GM19438 (cell line): ENCODE data around the gene TRIM10.
"Not testable (repeated sequence)": the region's sequence is repeated elsewhere in the genome, so short reads cannot be mapped to it uniquely, and the experiment has no call there.

ENCODE experiments used
- ATAC-seq: cut with Tn5 transposase; IDR thresholded peaks from one replicate; pipeline ENCODE4 v1.9.1; 2021; ENCODE audit warnings: low read depth; ENCODE audit not compliant: unreplicated experiment

Gene TRIM10

DNA sequence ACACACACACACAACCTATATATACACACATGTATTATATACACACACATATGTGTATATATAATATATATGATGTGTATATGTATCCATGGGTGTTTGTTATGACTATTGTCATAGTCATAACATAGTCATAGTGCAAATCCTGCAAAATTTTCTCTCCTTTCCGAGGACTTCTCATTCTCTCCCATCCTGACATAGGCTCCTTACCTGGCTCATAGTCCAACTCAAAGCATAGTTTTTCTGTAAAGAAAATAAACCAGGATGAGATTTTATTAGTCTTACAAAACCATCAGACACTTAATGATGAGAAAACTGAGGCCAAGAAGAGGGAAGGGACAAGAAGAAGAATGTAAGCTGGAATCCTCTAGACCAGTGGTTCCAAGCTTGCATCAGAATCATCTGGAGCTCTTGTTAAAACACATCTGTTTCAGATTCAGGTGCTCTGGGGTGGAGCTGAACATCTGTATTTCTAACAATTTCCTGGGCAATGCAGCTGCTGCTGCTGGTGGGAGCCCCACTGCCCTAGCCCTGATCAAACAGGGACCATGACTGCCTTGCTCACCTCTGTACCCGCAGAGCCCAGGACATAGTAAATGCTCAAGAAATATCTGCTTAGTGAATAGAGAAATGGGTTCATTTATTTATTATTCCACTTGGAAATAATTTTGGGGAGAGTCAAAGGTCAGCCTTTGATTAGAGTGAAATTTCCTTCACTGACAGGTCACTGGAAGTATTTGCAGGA lies 5.3 kb downstream of the TRIM10 start:
- no peak for ATAC-seq

DNA sequence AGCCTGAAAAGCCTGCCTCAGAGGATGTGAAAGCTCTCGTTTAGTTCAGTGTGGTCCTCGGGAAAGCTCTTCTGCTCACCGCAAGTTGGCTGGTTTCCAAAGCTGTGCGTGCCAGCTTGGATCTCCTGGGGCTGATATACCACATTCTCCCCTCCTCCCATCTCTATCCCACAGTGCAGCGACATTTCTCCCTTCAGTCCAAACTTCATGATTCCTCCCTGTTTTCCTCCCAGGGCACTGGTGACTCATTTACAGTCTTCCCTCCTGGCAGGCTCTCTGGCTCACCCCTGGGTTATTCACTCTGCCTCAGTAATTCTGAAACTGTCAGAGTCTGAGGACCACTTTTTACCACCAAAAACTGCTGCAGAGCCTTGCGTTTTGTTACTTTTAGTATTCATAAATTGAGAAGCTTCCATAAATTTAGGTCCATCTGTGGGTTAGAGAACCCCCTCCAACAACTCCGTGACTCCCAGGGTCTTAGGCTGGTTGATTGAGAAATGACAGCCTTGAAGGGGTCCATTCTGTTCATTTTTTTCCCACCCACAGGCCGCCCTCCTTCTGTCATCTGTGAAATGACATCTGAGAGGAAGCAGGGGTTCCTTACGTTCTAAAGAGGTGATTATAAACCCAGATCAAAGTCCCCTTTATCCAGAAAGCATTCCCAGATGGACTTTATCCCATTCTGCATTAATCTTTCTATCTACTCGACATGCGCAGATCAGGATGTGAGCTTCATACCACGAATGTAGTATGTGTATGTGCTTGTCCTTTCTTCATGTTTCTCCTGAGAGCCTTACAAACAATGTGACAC lies 6.1 kb downstream of the TRIM10 start:
- ATAC-seq, result no peak

GRCh38 chr6:30154061-30154460 lies 7.0 kb downstream of the TRIM10 start:
- no peak for ATAC-seq

DNA sequence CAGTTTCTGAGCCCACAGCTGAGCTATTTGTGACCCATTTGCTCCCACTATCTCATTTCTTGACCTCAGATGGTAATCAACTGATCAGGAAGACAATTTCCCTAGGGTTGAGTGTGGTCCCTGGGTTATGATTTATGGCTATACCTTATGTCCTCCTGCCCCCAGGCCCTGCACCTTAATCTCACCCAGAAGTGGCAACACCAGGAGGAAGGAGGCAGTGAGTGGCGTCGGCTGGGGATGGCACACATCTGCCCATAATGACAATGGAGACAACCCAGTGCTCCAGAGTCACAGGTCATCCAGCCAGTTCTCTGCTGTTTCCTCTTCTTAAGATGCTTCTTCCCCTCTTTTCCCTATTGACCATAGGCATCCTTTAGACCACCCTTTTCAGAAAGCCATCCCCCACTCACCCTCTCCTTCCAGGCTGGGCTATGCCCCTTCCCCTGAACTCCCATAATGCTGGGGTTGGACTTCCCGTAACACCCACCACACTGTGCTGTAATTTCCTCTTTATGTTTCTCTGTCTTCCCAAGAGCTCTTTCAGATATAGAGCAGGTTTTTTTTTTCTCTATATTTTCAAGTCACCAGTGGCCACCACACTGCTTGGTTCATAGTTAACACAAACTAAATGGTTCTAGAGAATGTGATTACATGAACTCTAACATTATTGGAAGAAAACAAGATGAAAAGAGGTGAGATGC lies 8.0 kb downstream of the TRIM10 start:
- no peak for ATAC-seq

- no peak for ATAC-seq
These were observed 8.9 kb downstream of the TRIM10 start for GRCh38 chr6:30152016-30152673.

DNA sequence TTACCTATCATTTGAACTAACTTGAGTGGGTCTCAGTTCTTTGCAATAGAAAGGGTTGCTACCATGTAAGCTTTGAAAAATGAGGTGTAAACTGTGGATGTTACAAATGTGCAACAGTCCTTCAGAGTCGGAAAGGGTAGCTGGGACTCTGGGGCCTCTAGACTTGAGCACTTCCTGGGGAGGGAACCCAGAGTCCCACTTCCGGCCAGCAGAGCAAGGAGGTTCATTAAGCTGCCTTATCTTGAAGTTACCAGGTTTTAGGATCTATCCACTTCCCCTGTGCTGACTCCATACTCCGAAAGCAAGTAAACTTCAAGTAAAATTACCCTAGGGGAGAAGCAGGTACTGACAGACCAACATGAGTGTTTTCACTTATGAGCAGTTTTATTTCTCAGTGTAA lies 9.4 kb downstream of the TRIM10 start:
- no peak for ATAC-seq

- ATAC-seq, result no peak
These were observed 10.2 kb downstream of the TRIM10 start for GRCh38 chr6:30150671-30151395.

DNA sequence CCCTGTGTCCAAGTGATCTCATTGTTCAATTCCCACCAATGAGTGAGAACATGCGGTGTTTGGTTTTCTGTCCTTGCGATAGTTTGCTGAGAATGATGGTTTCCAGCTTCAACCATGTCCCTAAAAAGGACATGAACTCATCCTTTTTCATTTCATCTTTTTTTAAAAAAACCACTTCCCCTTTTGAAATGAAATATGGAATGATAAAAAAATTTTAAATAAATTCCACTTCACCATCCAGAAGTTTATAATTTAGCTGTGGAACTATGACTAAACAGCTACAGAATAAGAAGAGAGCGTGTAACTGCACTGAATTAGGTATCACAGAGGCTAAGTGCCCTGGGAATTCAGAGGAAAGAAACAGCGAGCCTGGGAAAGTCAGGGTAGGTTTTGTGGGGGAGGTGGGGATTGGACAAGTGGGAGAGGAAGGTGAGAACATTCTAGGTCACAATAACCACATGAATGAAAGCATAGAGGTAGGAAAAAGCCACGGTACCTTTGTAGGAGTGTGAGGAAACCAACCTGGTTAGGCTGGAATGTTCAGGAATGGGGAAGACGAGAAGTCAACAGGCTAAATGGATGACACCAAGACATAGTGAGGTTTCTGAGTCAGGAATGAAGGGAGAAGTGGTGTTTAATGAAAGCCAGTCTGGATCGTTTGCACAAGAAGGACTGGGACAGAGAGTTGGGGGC lies 11.0 kb downstream of the TRIM10 start:
- no peak for ATAC-seq

GRCh38 chr6:30149234-30149633 lies 11.8 kb downstream of the TRIM10 start:
- ATAC-seq, result no peak

- ATAC-seq, result no peak
These were observed 13.9 kb downstream of the TRIM10 start for GRCh38 chr6:30147096-30147495.

- no peak for ATAC-seq
These were observed 15.2 kb downstream of the TRIM10 start for GRCh38 chr6:30145818-30146217.

DNA sequence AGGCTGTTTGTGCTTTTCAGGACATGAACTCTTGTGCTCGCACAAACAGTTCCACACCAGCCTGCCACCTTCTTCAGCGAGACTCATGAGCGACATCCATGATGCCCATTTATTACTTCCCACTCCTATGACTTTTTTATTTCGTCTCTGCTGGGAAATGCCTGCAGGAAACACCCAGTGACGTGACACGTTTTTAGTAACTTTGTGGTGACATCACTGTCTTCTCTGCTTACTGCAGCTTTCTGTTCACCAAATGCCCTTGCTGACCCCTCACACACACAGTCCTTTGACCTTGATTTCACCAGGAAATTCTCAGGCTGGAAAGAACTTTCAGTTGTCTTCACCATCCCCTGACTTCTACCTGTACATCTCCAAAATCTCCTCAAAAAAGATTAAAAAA lies 16.2 kb downstream of the TRIM10 start:
- ATAC-seq, result no peak

DNA sequence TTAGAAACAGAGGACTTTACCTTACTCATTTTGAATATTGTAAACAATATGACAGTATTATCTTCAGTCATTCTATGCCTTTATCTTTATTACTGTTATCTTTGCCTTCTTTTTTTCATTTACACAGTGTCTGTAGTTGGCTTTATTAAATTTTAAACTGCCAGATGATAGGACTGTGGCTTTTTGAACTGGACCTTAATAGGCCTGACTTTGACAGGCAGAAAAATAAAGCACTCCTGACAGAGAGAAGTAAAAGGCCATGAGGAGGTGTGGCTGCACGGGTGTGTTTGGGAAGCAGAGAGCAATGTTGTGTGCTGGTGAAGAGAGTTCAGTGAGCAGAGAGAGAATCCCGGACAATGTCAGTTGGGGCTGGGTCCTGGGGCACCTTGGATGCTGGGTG lies 17.2 kb downstream of the TRIM10 start:
- ATAC-seq, result no peak

DNA sequence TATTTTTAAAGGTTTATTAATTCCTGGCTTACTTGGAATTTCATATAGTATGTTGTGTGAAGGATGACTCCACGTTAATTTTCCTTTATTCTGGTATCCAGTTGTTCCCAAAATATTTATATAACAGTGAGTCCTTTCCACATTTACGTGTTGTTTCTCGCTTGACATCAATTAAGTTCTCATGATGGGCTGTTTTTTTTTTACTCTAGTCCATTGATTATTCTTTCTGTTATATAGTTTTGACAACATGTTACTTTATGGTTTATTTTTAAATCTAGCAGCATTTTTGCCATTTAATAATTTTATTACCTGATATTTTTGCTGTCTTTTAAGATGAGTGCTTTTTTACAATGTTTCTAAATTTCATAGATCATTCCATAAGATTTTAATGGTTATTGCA lies 18.3 kb downstream of the TRIM10 start:
- no peak for ATAC-seq

DNA sequence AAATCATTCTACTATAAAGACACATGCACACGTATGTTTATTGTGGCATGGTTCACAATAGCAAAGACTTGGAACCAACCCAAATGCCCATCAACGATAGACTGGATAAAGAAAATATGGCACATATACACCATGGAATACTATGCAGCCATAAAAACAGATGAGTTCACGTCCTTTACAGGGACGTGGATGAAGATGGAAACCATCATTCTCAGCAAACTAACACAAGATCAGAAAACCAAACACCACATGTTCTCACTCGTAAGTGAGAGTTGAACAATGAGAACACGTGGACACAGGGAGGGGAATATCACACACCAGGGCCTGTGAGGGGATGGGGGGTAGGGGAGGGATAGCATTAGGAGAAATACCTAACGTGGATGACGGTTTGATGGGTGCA lies 20.8 kb downstream of the TRIM10 start:
- not testable (repeated sequence) for ATAC-seq

DNA sequence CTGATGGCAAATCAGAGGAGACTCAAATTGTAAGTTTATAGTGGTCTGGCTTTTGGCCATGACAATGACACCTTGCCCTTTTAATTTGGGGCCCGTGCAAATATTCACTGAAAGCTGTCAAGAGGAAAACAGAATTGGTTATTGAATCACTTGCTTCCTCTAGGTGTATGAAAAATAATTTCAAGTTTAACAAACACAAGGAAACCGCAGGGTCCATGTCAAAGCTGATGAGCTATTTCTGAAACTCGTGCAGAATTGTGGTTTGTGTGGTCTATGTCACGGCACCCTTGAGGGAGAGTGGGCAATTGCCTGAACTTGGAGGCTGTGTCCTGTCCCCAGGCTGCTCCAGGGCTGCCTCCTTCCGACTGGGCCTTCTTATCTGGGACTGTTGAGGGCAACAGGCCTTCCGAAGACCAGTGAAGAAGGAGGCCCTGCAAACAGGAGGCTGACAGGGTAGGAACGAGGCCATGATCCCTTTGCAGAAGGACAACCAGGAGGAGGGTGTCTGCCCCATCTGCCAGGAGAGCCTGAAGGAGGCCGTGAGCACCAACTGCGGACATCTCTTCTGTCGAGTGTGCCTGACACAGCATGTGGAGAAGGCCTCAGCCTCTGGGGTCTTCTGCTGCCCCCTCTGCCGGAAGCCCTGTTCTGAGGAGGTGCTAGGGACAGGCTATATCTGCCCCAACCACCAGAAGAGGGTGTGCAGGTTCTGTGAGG lies 24.3 kb downstream of the TRIM10 start:
- ATAC-seq, result no peak

DNA sequence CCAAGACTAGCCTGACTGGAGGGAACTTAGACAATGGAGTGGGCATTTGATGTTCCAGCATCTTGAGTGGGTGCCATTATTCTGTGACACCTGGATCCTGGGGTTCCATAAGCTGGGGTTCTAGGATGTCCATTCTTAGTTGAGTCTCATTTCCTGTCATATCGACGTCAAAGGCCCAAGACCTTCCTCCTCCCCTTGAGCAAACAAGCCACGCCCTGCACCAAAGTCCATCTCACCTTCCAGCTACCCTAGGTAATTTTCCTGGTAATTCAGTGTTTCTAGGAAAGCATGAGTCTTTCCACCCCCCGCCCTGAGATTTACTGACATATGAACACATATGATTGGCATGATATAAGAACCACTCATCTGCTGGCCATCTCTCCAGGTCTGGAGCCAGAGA lies 25.3 kb downstream of the TRIM10 start, which contains the start of gene TRIM40:
TSS of gene TRIM40 (plus strand) at position 384 of the 400 bp plus-strand sequence. CDS start 897 bp downstream, outside the sequence.
- no peak for ATAC-seq

DNA sequence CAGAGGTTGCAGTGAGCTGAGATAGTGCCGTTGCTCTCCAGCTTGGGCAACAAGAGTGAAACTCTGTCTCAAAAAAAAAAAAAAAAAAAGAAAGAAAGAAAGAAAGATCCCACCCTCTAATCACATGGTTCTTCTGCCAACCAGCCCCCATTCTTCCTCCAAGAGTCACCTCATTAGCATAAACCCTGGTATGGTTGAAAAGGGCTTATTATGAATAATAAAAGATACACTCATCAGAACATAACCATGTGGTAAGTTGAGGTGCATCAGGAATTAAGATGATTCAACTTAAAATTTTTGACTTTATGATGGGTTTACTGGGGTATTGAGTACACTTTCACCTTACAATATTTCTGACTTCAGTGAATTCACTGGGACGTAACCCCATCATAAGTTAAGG lies 25.9 kb downstream of the TRIM10 start:
- ATAC-seq, result no peak

DNA sequence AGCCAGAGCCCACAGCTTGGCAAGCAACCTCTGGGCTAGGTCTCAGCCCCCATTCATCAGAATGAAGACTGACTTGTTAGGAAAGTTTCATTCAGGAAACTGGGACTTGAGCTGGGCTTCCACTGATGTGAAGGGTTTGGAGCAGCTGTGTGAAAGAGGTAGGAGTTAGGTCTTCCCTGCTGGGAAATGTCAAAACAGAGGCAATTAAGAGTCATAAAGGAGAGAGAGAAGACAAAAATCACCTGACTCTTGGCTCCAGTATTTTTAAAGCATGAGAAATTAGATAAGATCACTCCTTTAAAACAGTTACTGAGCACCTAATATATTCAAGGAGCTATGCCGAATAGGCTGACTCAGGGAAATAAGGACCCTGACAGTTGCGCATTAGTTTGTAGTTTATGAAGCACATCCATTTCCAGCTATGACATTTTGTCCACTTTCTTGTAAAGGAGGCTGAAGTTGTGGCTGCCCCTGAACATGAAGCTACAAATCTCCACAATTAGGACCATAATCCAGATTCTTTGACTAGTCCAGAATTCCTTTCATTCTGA lies 29.0 kb downstream of the TRIM10 start:
- no peak for ATAC-seq
